ENCODE data around the gene SFT2D3. TPM values are rescaled to one million over a fixed set of nuclear protein-coding genes. Genes with fewer than 3 reads are reported as not detected.

Gene SFT2D3
- total RNA-seq, 3 donors from 2014 or later (not counting 1 experiment from before 2014, with no cell fraction given), result 5.5 to 6.6 (median 6.4) TPM

DNA sequence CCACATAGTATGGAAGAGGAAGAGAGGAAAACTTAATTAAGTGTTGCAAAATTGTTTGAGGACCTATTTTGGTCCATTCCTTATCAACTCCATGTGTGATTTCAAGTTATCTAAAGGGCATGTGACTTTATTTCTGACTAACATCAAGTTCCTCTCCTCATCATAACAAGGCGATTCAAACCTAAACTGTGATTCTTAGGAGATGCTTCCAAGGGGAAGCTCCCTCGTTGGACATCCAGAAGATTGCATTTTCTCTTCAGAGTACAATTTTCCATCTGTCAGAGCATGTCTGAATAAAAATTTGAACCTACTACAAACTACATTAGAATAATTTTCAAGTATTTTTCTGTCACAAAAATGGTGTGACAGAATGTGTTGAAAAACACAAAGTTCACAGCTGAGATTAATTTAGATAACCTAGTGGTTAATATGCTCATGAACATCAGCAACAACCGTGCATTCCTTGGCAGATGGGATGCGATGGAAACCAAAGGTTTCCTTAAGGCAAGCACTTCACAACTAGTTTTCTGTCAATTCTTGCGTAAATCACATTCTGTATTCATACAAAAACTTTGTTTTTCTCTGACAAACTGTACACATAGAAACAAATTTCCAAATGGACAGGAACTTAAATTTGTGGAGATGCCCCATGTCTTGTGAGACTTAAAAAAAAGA lies 4.2 kb downstream of the SFT2D3 start:
- no peak overlapping the region for H3K27ac ChIP-seq (ENCODE audit: low read length)
- Mint-ChIP-seq H3K27ac (peak overlapping the region; percentile 58 to 75), H3K36me3 (no peaks in the 10 kb centered on the region), H3K27me3 (ENCODE audit: low read depth in 2 of 2) (no peaks in the 10 kb centered on the region), H3K9me3 (no peaks in the 10 kb centered on the region), H3K4me3 (no peak overlapping the region), H3K4me1 (peaks cover 29 to 33% of the 10 kb centered on the region in 2 donors)
- WGBS (ENCODE audit: insufficient coverage), result 89% methylated on average over 5 of the region's 5 CpGs
- H3K9me3 ChIP-seq (ENCODE audit: control insufficient read depth, insufficient read depth, low read length), result no peaks in the 10 kb centered on the region
- ATAC-seq (no peak), DNase-seq (no peak)
- H3K36me3 ChIP-seq (ENCODE audit: control insufficient read depth, insufficient read depth, low read length), result peaks cover 41% of the 10 kb centered on the region
- no peak overlapping the region for H3K4me3 ChIP-seq (ENCODE audit: low read length)
- H3K4me1 ChIP-seq (ENCODE audit: control insufficient read depth, insufficient read depth, low read length), result peaks cover 30% of the 10 kb centered on the region
- TF ChIP-seq, protein P1, sequence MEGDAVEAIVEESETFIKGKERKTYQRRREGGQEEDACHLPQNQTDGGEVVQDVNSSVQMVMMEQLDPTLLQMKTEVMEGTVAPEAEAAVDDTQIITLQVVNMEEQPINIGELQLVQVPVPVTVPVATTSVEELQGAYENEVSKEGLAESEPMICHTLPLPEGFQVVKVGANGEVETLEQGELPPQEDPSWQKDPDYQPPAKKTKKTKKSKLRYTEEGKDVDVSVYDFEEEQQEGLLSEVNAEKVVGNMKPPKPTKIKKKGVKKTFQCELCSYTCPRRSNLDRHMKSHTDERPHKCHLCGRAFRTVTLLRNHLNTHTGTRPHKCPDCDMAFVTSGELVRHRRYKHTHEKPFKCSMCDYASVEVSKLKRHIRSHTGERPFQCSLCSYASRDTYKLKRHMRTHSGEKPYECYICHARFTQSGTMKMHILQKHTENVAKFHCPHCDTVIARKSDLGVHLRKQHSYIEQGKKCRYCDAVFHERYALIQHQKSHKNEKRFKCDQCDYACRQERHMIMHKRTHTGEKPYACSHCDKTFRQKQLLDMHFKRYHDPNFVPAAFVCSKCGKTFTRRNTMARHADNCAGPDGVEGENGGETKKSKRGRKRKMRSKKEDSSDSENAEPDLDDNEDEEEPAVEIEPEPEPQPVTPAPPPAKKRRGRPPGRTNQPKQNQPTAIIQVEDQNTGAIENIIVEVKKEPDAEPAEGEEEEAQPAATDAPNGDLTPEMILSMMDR (IDR thresholded peaks at IDR 0.05), result no peak
- intact Hi-C loops (cut with micrococcal nuclease), result no loop called here
- H3K27me3 ChIP-seq (ENCODE audit: control insufficient read depth, insufficient read depth, low read length), result no peaks in the 10 kb centered on the region

DNA sequence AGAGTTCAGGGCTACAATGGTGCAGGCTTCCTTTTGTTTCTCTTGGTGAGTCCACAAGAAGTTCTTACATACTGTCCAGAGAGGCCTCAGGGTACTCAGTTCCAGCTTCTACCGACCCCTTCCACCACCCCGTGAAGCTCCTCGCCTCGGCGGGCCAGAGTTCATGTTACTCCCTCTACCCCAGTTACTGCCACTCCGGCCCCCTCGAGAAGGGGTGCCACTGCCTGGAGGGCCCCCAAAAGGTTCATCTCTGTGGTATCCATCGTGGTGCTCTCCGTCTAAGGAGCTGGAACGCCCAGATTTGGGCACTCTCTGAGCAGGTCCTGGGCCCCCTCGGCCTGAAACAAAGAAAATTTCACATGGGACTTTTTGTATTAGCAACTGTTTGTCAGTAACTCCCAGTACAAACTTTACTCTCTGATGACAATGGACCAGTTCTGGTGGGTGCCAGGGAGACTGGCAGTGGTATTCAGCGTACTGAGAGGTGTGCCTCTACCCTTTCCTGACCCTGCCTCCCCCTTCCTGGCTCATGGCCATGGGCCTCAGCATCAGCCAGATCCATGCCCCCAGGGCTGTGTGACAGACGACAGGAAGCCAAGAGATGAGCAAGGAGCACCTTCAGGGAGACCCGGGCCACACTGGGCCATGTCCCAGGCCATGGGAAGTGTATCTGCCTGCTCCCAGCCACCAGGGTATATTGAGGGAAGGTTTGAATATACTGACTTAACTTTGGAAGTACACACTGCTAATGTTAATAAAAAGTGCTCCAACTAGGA lies 5.1 kb downstream of the SFT2D3 start:
- peaks cover 25 to 27% of the 10 kb centered on the region in 2 donors for H3K4me1 Mint-ChIP-seq
- no peaks in the 10 kb centered on the region for H3K36me3 Mint-ChIP-seq
- TF ChIP-seq, protein P1 (IDR thresholded peaks at IDR 0.05), result no peak

DNA sequence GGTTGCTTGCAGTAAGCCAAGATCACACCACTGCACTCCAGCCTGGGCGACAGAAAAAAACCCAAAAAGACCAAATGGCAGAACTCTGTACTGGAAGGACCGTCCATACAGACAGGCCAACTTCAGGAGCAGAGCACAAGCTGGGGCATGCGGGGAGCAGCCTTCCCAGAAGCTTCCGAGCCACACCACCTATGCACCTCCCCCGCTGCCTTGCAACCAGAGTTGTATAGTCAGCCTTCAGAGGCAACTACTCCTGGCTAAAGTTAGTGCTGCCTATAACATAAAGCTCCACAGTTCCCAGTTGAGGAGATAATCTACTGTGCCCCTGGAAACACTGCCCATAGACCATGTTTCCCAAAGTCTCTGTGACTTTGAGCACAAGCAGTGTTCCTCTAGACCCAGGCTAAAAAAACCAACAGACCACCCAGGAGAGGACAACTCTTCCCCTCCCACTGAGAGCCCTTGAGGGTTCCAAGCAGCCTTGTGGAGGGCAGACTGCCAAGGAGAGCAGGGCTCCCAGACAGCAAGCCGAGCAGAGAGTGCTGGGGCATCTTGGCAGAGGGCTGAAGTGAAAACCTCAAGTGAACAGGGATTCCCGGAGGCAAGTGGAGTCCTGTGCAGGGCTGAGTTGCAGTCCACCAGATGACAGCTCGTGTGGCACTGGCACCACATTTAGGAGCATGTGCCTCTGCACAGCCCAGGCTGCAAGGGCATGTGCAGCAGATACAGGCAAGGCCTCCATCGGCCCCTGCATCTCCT lies 6.8 kb downstream of the SFT2D3 start:
- no peaks in the 10 kb centered on the region for H3K27me3 Mint-ChIP-seq (ENCODE audit: low read depth in 2 of 2)
- ATAC-seq (no peak), DNase-seq (no peak)
- H3K9me3 ChIP-seq (ENCODE audit: control insufficient read depth, insufficient read depth, low read length), result no peaks in the 10 kb centered on the region
- intact Hi-C loops (cut with micrococcal nuclease), result no loop called here
- no peaks in the 10 kb centered on the region for H3K9me3 Mint-ChIP-seq
- no peak overlapping the region for H3K4me3 ChIP-seq (ENCODE audit: low read length)
- no peak overlapping the region for H3K27ac ChIP-seq (ENCODE audit: low read length)
- 96% methylated on average over 9 of the region's 9 CpGs for WGBS (ENCODE audit: insufficient coverage)
- peaks cover 14% of the 10 kb centered on the region for H3K4me1 ChIP-seq (ENCODE audit: control insufficient read depth, insufficient read depth, low read length)
- peaks cover 41% of the 10 kb centered on the region for H3K36me3 ChIP-seq (ENCODE audit: control insufficient read depth, insufficient read depth, low read length)
- TF ChIP-seq, protein P1 (IDR thresholded peaks at IDR 0.05), result no peak
- H3K36me3 Mint-ChIP-seq, result no peaks in the 10 kb centered on the region
- H3K27ac Mint-ChIP-seq, result no peak overlapping the region
- no peak overlapping the region for H3K4me3 Mint-ChIP-seq
- H3K4me1 Mint-ChIP-seq, result peaks cover 16 to 17% of the 10 kb centered on the region in 2 donors
- H3K27me3 ChIP-seq (ENCODE audit: control insufficient read depth, insufficient read depth, low read length), result no peaks in the 10 kb centered on the region

More for the DNA sequence above, 5.1 kb downstream of the SFT2D3 start:
- intact Hi-C loops (cut with micrococcal nuclease), result no loop called here
- Histone ChIP-seq H3K27me3 (ENCODE audit: control insufficient read depth, insufficient read depth, low read length) (no peaks in the 10 kb centered on the region), H3K27ac (ENCODE audit: low read length) (no peak overlapping the region), H3K9me3 (ENCODE audit: control insufficient read depth, insufficient read depth, low read length) (no peaks in the 10 kb centered on the region), H3K4me1 (ENCODE audit: control insufficient read depth, insufficient read depth, low read length) (peaks cover 24% of the 10 kb centered on the region), H3K36me3 (ENCODE audit: control insufficient read depth, insufficient read depth, low read length) (peaks cover 41% of the 10 kb centered on the region), H3K4me3 (ENCODE audit: low read length) (no peak overlapping the region)
- no peaks in the 10 kb centered on the region for H3K27me3 Mint-ChIP-seq (ENCODE audit: low read depth in 2 of 2)
- DNase-seq, result no peak
- no peak overlapping the region for H3K4me3 Mint-ChIP-seq
- H3K27ac Mint-ChIP-seq, result peak overlapping the region; percentile 58 to 70
- no peak for ATAC-seq
- 97% methylated on average over 14 of the region's 14 CpGs for WGBS (ENCODE audit: insufficient coverage)
- H3K9me3 Mint-ChIP-seq, result no peaks in the 10 kb centered on the region
